Tibial nerve (tissue), 4 donors: ENCODE measurements around the gene FSD1. TPM values are rescaled to one million over a fixed set of nuclear protein-coding genes. Genes with fewer than 3 reads are reported as not detected.

ENCODE experiments used
- DNase-seq, 2 donors: peaks; one replicate each; pipeline ENCODE4 v3.0.0-alpha.2; 2019; ENCODE audit warnings: low spot score in 2 of 2
- H3K27ac ChIP-seq, 4 donors: fragments of 200-600 bp; sonication (generic) in 3 of 4; one replicate each; pipeline ENCODE4 v1.5.1; 2017 to 2019; ENCODE audit warnings: mild to moderate bottlenecking in 1 of 4
- H3K27me3 ChIP-seq, 2 donors: fragments of 200-600 bp; sonication (generic) in 1 of 2; one replicate each; pipeline versions ENCODE4 v1.5.1 to v1.6.0; 2017 to 2019
- H3K36me3 ChIP-seq, 3 donors: fragments of 200-600 bp; sonication (generic); one replicate each; pipeline ENCODE4 v1.5.1; 2018 to 2019
- H3K4me1 ChIP-seq, 4 donors: fragments of 200-600 bp; sonication (generic) in 3 of 4; one replicate each; pipeline ENCODE4 v1.5.1; 2017 to 2019
- H3K4me3 ChIP-seq, 4 donors: fragments of 200-600 bp; sonication (generic) in 3 of 4; one replicate each; pipeline ENCODE4 v1.5.1; 2017 to 2019; ENCODE audit warnings: mild to moderate bottlenecking in 1 of 4, moderate library complexity in 1 of 4
- H3K9me3 ChIP-seq, 4 donors: fragments of 200-600 bp; sonication (generic) in 3 of 4; one replicate each; pipeline ENCODE4 v1.5.1; 2017 to 2019
- CTCF ChIP-seq, 5 experiments: fragments of 200-600 bp in 3 of 5; fragments of 450-650 bp in 2 of 5; sonication (generic) in 3 of 5; IDR thresholded peaks; one replicate each; pipeline ENCODE4 v1.5.1; 2016 to 2019; ENCODE audit warnings: antibody characterized with exemption in 5 of 5, mild to moderate bottlenecking in 3 of 5, moderate library complexity in 2 of 5
- EP300 ChIP-seq, 2 donors: sonication (generic); formaldehyde crosslinking; IDR thresholded peaks; one replicate each; pipeline ENCODE4 v1.6.1; 2017; ENCODE audit warnings: antibody characterized with exemption in 2 of 2, mild to moderate bottlenecking in 1 of 2
- POLR2A ChIP-seq, 2 donors: fragments of 450-650 bp; IDR thresholded peaks; one replicate each; pipeline ENCODE4 v1.6.1; 2017; ENCODE audit warnings: antibody characterized with exemption in 2 of 2, mild to moderate bottlenecking in 2 of 2, moderate library complexity in 2 of 2
- WGBS, 2 donors: methylation state at CpG; one replicate each; pipeline ENCODE4 v1.1.5; 2018; 5-methylcytosine and 5-hydroxymethylcytosine counted together
- total RNA-seq, 4 donors: library from RNA; depleted of rRNA; stranded (reverse); fragments of >200 nt; gene quantifications; one replicate each; pipeline ENCODE4 v1.1.0, GENCODE V29; 2016

Gene FSD1
- total RNA-seq, 4 donors from 2014 or later: 0.87 TPM; not detected in 3

GRCh38 chr19:4322942-4323665 lies 18.7 kb downstream of the FSD1 start:
- Histone ChIP-seq H3K4me3 (no peak overlapping the region), H3K4me1 (peaks cover 0 to 17% (median 6%) of the 10 kb centered on the region in 4 donors), H3K27ac (no peak overlapping the region), H3K27me3 (peaks cover 0 to 15% of the 10 kb centered on the region in 2 donors), H3K36me3 (no peaks in the 10 kb centered on the region), H3K9me3 (peaks cover 0 to 18% (median 0%) of the 10 kb centered on the region in 4 donors)
- no peak for TF ChIP-seq EP300 (IDR thresholded peaks at IDR 0.05)
- no peak for TF ChIP-seq POLR2A (IDR thresholded peaks at IDR 0.05)
- no peak for TF ChIP-seq CTCF (IDR thresholded peaks at IDR 0.05)
- 78% methylated on average over 31 to 37 of the region's 37 CpGs for WGBS, 2 donors
- DNase-seq: no peak

- no peak overlapping the region for H3K4me3 ChIP-seq
- no peaks in the 10 kb centered on the region for H3K36me3 ChIP-seq
- peaks cover 0 to 23% (median 7%) of the 10 kb centered on the region in 4 donors for H3K4me1 ChIP-seq
- 87 to 90% methylated on average over 3 to 7 of the region's 9 CpGs for WGBS, 2 donors
- peaks cover 0 to 15% of the 10 kb centered on the region in 2 donors for H3K27me3 ChIP-seq
- no peak for DNase-seq
- H3K9me3 ChIP-seq: peaks cover 0 to 18% (median 0%) of the 10 kb centered on the region in 4 donors
- no peak overlapping the region for H3K27ac ChIP-seq
- TF ChIP-seq EP300 (IDR thresholded peaks at IDR 0.05): no peak
- no peak for TF ChIP-seq POLR2A (IDR thresholded peaks at IDR 0.05)
- no peak for TF ChIP-seq CTCF (IDR thresholded peaks at IDR 0.05)
These were observed 19.3 kb downstream of the FSD1 start for GRCh38 chr19:4323692-4324091.

GRCh38 chr19:4324228-4324627 lies 19.8 kb downstream of the FSD1 start:
- Histone ChIP-seq H3K4me3 (no peak overlapping the region), H3K27me3 (peaks cover 0 to 15% of the 10 kb centered on the region in 2 donors), H3K27ac (no peak overlapping the region), H3K36me3 (no peaks in the 10 kb centered on the region), H3K4me1 (peaks cover 0 to 26% (median 9%) of the 10 kb centered on the region in 4 donors), H3K9me3 (peaks cover 0 to 18% (median 0%) of the 10 kb centered on the region in 4 donors)
- TF ChIP-seq CTCF (IDR thresholded peaks at IDR 0.05): no peak
- TF ChIP-seq POLR2A (IDR thresholded peaks at IDR 0.05): no peak
- TF ChIP-seq EP300 (IDR thresholded peaks at IDR 0.05): no peak
- WGBS, 2 donors: 83 to 84% methylated on average over 9 to 12 of the region's 12 CpGs
- DNase-seq: no peak

- Histone ChIP-seq H3K36me3 (no peaks in the 10 kb centered on the region), H3K4me1 (peaks cover 0 to 26% (median 9%) of the 10 kb centered on the region in 4 donors), H3K9me3 (peaks cover 0 to 14% (median 0%) of the 10 kb centered on the region in 4 donors), H3K27me3 (peaks cover 0 to 15% of the 10 kb centered on the region in 2 donors), H3K27ac (no peak overlapping the region), H3K4me3 (no peak overlapping the region)
- WGBS, 2 donors: 37 to 44% methylated on average over 12 to 13 of the region's 13 CpGs
- TF ChIP-seq POLR2A (IDR thresholded peaks at IDR 0.05) (no peak), CTCF (IDR thresholded peaks at IDR 0.05) (no peak), EP300 (IDR thresholded peaks at IDR 0.05) (no peak)
- no peak for DNase-seq
These were observed 21.9 kb downstream of the FSD1 start for GRCh38 chr19:4326215-4326836.

GRCh38 chr19:4326837-4327251 lies 22.4 kb downstream of the FSD1 start:
- TF ChIP-seq CTCF (IDR thresholded peaks at IDR 0.05) (no peak), POLR2A (IDR thresholded peaks at IDR 0.05) (no peak), EP300 (IDR thresholded peaks at IDR 0.05) (no peak)
- Histone ChIP-seq H3K4me1 (peaks cover 0 to 26% (median 9%) of the 10 kb centered on the region in 4 donors), H3K9me3 (peaks cover 0 to 9% (median 0%) of the 10 kb centered on the region in 4 donors), H3K36me3 (no peaks in the 10 kb centered on the region), H3K27me3 (peaks cover 0 to 15% of the 10 kb centered on the region in 2 donors), H3K27ac (no peak overlapping the region), H3K4me3 (peak overlapping the region in 1 of 4 donors; percentile 36)
- 5 to 7% methylated on average over 25 to 30 of the region's 33 CpGs for WGBS, 2 donors
- DNase-seq: no peak
